DOHH2 (cell line): Measurements from ENCODE around the gene IL1RN.

Experiments used
- CTCF ChIP-seq: fragments of 200-600 bp; sonication (generic); IDR thresholded peaks from one replicate; pipeline ENCODE4 v1.5.1; 2014; ENCODE audit warnings: antibody characterized with exemption, mild to moderate bottlenecking, low read depth, low read length; ENCODE audit not compliant: poor library complexity, severe bottlenecking
- EZH2phosphoT487 ChIP-seq: fragments of 200-600 bp; sonication (generic); IDR thresholded peaks from 2 replicates; pipeline ENCODE4 v1.6.1; 2017; ENCODE audit warnings: borderline replicate concordance, mild to moderate bottlenecking, antibody characterized with exemption, low read length, moderate library complexity, mixed read lengths

- TF ChIP-seq CTCF (no peak), EZH2phosphoT487 (no peak)
These were observed 41.7 kb downstream of the IL1RN start for GRCh38 chr2:113169002-113169530.
